Measurements from ENCODE around the gene WNT9B. TPM values are rescaled to one million over a fixed set of nuclear protein-coding genes. Genes with fewer than 3 reads are reported as not detected.

Gene WNT9B
- total RNA-seq (2011; cell fraction: chromatin; rRNA removed; ENCODE audit: low replicate concordance): not detected in 2 replicates
- total RNA-seq (2011; cell fraction: nucleolus; rRNA removed): not detected in 2 replicates
- not detected in 2 replicates for total RNA-seq (2011; cell fraction: nucleoplasm; rRNA removed)
- not detected in 2 replicates for total RNA-seq (2014; rRNA removed)
- not detected in 2 replicates for total RNA-seq (2014; rRNA removed; fragmentation: Illumina TruSeq; extraction: Trizol)
- total RNA-seq (2015; rRNA removed; fragmentation: Illumina TruSeq; extraction: Trizol): not detected in 2 replicates
- not detected in 2 replicates for total RNA-seq (2021)
- polyA plus RNA-seq (2011; rRNA removed): not detected in 2 replicates
- polyA plus RNA-seq (2011; cell fraction: cytosol; rRNA removed): not detected in 2 replicates
- polyA plus RNA-seq (2011; cell fraction: nucleus; rRNA removed): not detected in 2 replicates
- polyA plus RNA-seq (2012): not detected in 2 replicates
- not detected in 2 replicates for polyA plus RNA-seq (2014; fragmentation: Illumina TruSeq; extraction: Trizol)
- polyA plus RNA-seq (2014; fragmentation: Nextera tagmentation; extraction: Ambion mirVana): not detected
- polyA plus RNA-seq (2014; rRNA removed): not detected in 2 replicates
- not detected in 2 replicates for polyA minus RNA-seq (2011; rRNA and poly(A)+ RNA removed)
- not detected in 2 replicates for polyA minus RNA-seq (2011; cell fraction: cytosol; rRNA and poly(A)+ RNA removed)
- not detected in 2 replicates for polyA minus RNA-seq (2011; cell fraction: nucleus; rRNA and poly(A)+ RNA removed)
- percentile 8 among the genes with signal in this experiment for Bru-seq, nascent RNA
- percentile 3 among the genes with signal in this experiment for BruChase-seq, experiment 1, labeled RNA remaining after a 2-hour chase
- percentile 5 among the genes with signal in this experiment for BruChase-seq, experiment 2, labeled RNA remaining after a 6-hour chase
- long read RNA-seq, experiment 1: 0 reads
- long read RNA-seq, experiment 2: 0 reads
- long read RNA-seq, experiment 3: 0 reads

GRCh38 chr17:46851029-46851741 lies at the start of gene WNT9B:
Gene WNT9B, plus strand, starts transcription at chr17:46851583. Its CDS starts 56 bp downstream, at chr17:46851639.
- ChIA-PET CTCF (ENCODE audit: low intra/inter-chr PET ratio) (interaction anchor here (0.6 kb wide), 1 partner anchor 63 kb away, joined by 3 read pairs; no protein-coding TSS in a partner anchor), POLR2A (no interaction called here)
- Histone ChIP-seq H3K4me1 (replicated peaks in 1 of 2; ENCODE audit: control insufficient read depth in 2 of 2, insufficient read depth in 2 of 2, low read length in 2 of 2) (peaks cover 0 to 16% of the 10 kb centered on the region in 2 experiments; a peak in 2 of 5 replicates), H3K9ac (ENCODE audit: insufficient read depth in 1 of 2, low read depth in 2 of 2, low read length in 2 of 2) (peak within 1 kb of the TSS in 1 of 2 experiments; percentile 56; a peak in 1 of 4 replicates), H3K27me3 (ENCODE audit: control insufficient read depth in 2 of 2, insufficient read depth in 2 of 2, low read length in 2 of 2) (peaks cover 13 to 37% of the 10 kb centered on the region in 2 experiments), H3K36me3 (ENCODE audit: control insufficient read depth, insufficient read depth, low read length) (no peaks in the 10 kb centered on the region), H3K9me3 (replicated peaks; ENCODE audit: control insufficient read depth, insufficient read depth, low read depth, low read length) (no peaks in the 10 kb centered on the region), H2AFZ (ENCODE audit: low read depth, low read length) (no peak within 1 kb of the TSS), H3K9me1 (ENCODE audit: control insufficient read depth, insufficient read depth, low read length) (no peaks in the 10 kb centered on the region), H3K79me2 (ENCODE audit: control insufficient read depth, insufficient read depth, low read length) (no peaks in the 10 kb centered on the region), H4K20me1 (replicated peaks; ENCODE audit: control insufficient read depth, insufficient read depth, low read length) (0 out of 2 replicates have a peak, but pooled peaks cover 14% of the 10 kb centered on the region), H3K27ac (ENCODE audit: extremely low read depth, low read depth, low read length) (no peak within 1 kb of the TSS), H3K4me3 (peak within 1 kb of the TSS; percentile 28), H3K4me2 (ENCODE audit: insufficient read depth, low read length) (no peak within 1 kb of the TSS)
- FAIRE-seq (no peak), DNase-seq (ENCODE audit: extremely low read depth in 1 of 4, low spot score in 3 of 4) (peak; percentile 65 to 93 (median 86)), ATAC-seq (peak; percentile 88)
- BruUV-seq (replicated peaks): no TSS peak
- in situ Hi-C loops (cut with MboI): no loop called here
- intact Hi-C loops (cut with micrococcal nuclease): no loop called here
- under 1% methylated on average over 37 of the region's 75 CpGs for WGBS (ENCODE audit: insufficient coverage, low coverage, missing lambda C conversion rate)
- TF ChIP-seq SNRNP70 (optimal IDR thresholded peaks at IDR 0.05; ENCODE audit: low read depth, low read length): no peak
- no peak for TF ChIP-seq POLR2B (IDR thresholded peaks at IDR 0.05; ENCODE audit: low read depth, partially characterized antibody)
- peak; percentile 25 for TF ChIP-seq REST (IDR thresholded peaks at IDR 0.05; ENCODE audit: borderline replicate concordance)
- TF ChIP-seq REST (CRISPR knock-in tag; IDR thresholded peaks at IDR 0.05; ENCODE audit: low read depth): no peak
- TF ChIP-seq VEZF1 (CRISPR knock-in tag; IDR thresholded peaks at IDR 0.05): peak; percentile 67
- TF ChIP-seq NONO (IDR thresholded peaks at IDR 0.05; ENCODE audit: low read depth in 2 of 2, low read length in 1 of 2): peak in 1 of 2 experiments; percentile 24; a peak in 1 of 4 replicates

Measured in K562 (cell line).